NOMO-1 treated with DMSO at 0.1 percent for 48 hours (cell line): ENCODE data around the gene POLR2M.

Experiments used
- DNase-seq: peaks from one replicate; lab custom pipeline; 2025; ENCODE audit not compliant: unreplicated experiment; lab: John Stamatoyannopoulos, UW

POLR2M gene

DNA sequence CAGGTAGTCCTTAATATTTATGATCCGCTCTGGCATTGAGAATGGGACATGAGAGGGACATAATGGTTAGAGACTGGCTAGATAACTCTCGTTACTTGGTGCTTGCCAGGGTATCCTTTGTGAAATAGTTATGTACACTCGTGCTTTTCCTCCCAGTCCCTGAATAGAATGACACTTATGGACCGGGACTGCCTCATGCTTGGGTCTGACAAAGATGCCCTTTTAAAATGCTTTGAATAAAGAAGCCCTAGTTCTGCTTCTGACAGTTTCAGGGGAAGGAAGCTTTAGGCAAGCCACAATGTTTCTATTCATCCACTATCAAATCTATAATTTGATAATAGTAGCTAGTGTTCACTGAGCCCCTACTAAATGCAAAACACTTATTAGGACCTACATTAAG is 29.4 kb downstream of the POLR2M start:
- DNase-seq, result no peak

GRCh38 chr15:57736591-57736990 is 30.1 kb downstream of the POLR2M start:
- DNase-seq, result no peak

DNA sequence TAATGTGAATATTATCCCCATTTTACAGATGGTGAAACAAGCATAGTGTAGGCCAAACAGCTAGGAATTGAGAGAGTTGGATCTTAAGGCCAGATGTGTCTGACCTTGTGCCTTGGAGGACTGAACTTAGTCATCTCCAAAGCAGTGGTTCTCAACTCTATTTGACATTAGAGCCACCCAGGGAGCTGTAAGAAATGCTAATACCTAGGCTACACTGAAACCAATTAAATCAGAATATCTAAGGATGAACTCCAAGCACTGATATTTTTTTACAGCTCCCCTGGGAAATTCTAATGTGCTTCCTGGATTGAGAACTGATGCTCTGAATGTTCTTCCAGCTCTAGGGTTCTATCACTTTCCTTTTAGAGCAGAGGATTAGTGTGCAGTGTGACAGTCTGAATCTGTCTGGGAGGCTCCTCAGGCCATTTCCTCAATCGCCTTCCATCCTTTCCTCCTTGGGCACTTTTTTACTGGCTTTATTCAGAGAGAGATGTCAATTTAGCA is 32.3 kb downstream of the POLR2M start:
- no peak for DNase-seq

DNA sequence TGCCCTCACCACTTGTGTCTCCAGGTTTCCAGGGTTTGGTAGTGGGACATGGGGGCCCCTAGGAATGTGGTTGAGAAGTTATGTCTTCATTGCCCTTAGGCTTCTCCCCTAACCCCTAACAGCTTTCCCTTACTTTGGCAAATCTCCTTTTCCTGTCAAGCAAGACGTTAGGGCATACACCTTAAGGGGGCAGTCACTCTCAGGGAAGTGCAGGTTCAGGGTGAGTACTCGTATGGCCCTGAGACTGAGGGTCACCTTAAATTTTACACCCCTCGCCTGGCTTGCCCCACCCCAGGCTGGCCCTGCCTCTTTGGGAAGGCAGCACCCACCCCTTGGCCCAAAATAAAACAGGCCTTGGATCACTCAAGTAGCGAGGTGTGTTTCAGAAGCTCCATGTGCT is 33.5 kb downstream of the POLR2M start:
- DNase-seq, result no peak

- DNase-seq, result no peak
These were observed 34.6 kb downstream of the POLR2M start for GRCh38 chr15:57741089-57741488.

GRCh38 chr15:57743424-57743823 is 36.9 kb downstream of the POLR2M start:
- DNase-seq, result no peak

DNA sequence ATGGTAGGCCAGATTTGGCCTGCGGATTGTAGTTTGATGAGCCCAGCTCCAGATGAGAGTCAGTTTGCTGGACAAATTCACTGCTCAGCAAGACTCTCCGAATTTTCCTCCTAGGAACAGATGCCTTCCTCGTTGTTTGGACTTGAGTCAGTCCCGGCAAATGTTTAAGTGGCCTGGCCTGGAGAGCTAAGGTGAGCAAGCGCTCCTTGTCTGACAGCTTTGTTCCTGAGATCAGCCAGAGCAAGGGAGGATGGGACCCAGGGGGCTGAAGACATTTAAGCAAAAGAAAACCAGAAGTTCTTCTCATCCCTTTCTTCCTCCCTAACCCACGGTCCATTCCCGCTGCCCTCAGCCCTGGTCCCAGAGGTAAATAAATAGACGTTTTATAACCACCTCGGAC is 40.3 kb downstream of the POLR2M start:
- DNase-seq, result no peak

DNA sequence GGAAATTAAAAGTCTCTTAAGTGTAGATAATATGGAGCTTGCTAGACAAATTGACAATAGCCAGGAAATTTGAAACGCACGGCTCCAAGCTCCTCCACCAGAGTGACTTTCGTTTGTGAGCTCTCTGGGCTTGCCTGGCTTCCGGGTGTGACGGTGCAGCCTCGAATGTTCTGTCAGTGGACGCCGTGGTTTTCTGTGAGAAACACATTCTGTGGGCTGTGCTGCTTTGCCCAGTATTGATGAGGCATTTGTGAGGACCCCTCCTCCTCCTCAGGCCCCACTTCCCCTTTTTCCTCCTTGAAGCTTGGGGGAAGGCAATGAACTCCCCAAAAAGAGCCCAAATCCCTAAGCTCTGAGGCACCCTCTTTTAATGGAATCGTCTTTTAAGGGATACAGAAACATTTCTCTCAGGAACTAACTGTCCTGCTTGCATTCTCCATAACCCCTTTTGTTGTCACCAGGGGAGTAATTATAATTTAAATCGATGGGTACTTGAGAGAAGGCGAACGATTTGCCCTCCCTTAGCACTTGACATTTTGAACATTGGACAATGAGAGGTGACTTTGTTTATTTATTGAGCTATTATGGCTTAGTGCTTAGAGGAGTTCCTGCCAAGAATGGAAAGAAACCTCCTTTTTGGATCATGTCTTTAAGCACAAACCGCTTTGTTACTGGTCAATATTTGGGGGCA is 40.8 kb downstream of the POLR2M start:
- DNase-seq, result no peak

- DNase-seq, result no peak
These were observed 44.8 kb downstream of the POLR2M start for GRCh38 chr15:57751177-57751800.

- no peak for DNase-seq
These were observed 45.9 kb downstream of the POLR2M start for GRCh38 chr15:57752436-57752835.

- DNase-seq, result no peak
These were observed 46.3 kb downstream of the POLR2M start for GRCh38 chr15:57752840-57753239.

- DNase-seq, result no peak
These were observed 50.0 kb downstream of the POLR2M start for GRCh38 chr15:57756466-57756865.

DNA sequence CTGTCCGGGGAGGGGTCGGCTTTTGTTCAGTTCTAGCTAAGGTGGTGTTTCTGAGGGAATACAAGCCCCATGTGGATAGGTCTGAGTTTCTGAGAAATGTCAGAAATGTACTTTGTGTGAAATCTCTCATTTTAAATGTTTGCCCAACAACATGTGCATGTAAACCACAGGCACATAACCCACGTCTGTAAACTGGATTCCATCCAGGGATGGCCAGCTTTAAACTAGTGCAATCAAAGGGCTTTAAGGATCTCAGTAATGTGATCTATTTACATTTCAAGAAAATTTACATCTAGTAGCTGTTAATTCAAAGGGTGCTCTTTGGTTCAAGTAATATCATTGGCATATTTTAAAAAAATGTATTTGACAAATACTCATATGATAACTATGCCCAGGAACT is 52.0 kb downstream of the POLR2M start:
- DNase-seq, result no peak

GRCh38 chr15:57761562-57761961 is 55.0 kb downstream of the POLR2M start:
- DNase-seq, result no peak

- DNase-seq, result no peak
These were observed 55.8 kb downstream of the POLR2M start for GRCh38 chr15:57762302-57762701.

DNA sequence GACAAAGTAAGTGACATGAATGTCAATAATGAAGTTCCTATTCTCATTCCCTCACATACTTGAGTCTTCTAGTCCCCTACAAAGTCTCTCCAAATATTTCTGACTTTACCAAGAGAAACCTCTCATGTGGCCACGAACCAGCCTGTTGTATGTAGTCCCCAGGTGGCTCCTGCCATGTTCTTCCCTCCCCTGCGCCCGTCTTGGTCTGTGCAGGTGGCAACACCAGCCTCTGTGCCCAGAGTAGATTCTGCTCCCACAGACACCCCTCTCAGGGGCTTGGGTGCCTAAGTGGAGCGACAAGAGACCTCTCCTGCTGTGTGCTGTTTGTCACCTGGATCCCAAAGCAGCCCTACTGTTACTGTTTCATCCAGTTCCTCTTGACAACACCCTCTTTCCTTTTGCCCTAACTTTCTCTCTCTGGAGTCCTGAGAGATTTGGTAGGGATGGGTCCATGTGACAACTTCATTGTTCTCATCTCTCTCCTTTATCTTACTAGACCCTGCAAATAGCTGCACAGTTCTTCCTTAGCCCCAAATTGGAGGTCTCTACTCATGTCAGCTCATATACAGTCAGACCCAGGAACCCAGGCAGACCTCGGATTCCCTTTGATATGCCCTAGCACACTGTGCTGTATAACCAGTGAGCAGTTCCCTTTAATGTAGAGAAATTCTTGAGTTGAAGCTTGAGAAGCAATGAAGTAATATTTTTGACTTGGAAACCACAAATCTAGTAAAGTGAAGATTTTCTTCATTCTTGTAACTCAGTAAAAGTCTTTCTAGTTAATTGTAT is 56.9 kb downstream of the POLR2M start:
- DNase-seq, result no peak
